PC-3 (cell line): Measurements from ENCODE around the gene ZNF491. TPM values are rescaled to one million over a fixed set of nuclear protein-coding genes. Genes with fewer than 3 reads are reported as not detected.

ENCODE experiments used
- ATAC-seq: fragments of 200-7000 bp; cut with Tn5 transposase; 2 replicates; pipeline ENCODE4 v1.9.1; 2020; ENCODE audit warnings: mild to moderate bottlenecking, moderate library complexity
- BruUV-seq: library from RNA; stranded (reverse); fragments of 400-500 nt; replicated peaks from 2 replicates; lab custom pipeline; 2021; lab: Mats Ljungman, UMichigan
- CTCF ChIA-PET: fragments of 300-600 bp; sonication (Branson Sonifier 250); formaldehyde crosslinking; loops from one replicate; lab custom pipeline; 2022; ENCODE audit warnings: antibody characterized with exemption; lab: Charles Lee
- POLR2A ChIA-PET: fragments of 300-600 bp; sonication (Branson Sonifier 250); formaldehyde crosslinking; loops from one replicate; lab custom pipeline; 2022; ENCODE audit warnings: antibody characterized with exemption; ENCODE audit not compliant: unreplicated experiment; lab: Charles Lee
- DNase-seq: peaks from one replicate; pipeline ENCODE4 v3.0.0-alpha.2; 2015
- H2AFZ ChIP-seq: fragments of 300-600 bp; sonication (generic); 2 replicates; pipeline ENCODE4 v1.6.0; 2016; ENCODE audit warnings: antibody characterized with exemption, low read length
- H3F3A ChIP-seq: fragments of 300-600 bp; sonication (generic); one replicate; pipeline ENCODE4 v1.6.0; 2017; ENCODE audit warnings: antibody characterized with exemption, low read length, control low read depth, mild to moderate bottlenecking; ENCODE audit not compliant: unreplicated experiment
- H3K27ac ChIP-seq: fragments of 300-600 bp; sonication (generic); 2 replicates; pipeline ENCODE4 v1.5.1; 2016; ENCODE audit warnings: mild to moderate bottlenecking, low read length
- H3K27me3 ChIP-seq: fragments of 300-600 bp; sonication (generic); 2 replicates; pipeline ENCODE4 v1.6.1; 2016; ENCODE audit warnings: low read length, mixed read lengths
- H3K36me3 ChIP-seq: fragments of 300-600 bp; sonication (generic); 2 replicates; pipeline ENCODE4 v1.6.1; 2016; ENCODE audit warnings: low read depth, mixed run types, low read length, mixed read lengths
- H3K4me1 ChIP-seq: fragments of 300-600 bp; sonication (generic); 2 replicates; pipeline ENCODE4 v1.5.1; 2016; ENCODE audit warnings: low read length; ENCODE audit not compliant: insufficient read depth
- H3K4me2 ChIP-seq: fragments of 300-600 bp; sonication (generic); 2 replicates; pipeline ENCODE4 v1.6.0; 2016; ENCODE audit warnings: low read length
- H3K4me3 ChIP-seq: fragments of 300-600 bp; sonication (generic); 2 replicates; pipeline ENCODE4 v1.5.1; 2016; ENCODE audit warnings: mild to moderate bottlenecking, low read length, mixed read lengths
- H3K79me2 ChIP-seq: fragments of 300-600 bp; sonication (generic); 2 replicates; pipeline ENCODE4 v1.6.1; 2017; ENCODE audit warnings: low read length, mixed read lengths
- H3K9ac ChIP-seq: fragments of 300-600 bp; sonication (generic); 2 replicates; pipeline ENCODE4 v1.6.0; 2016; ENCODE audit warnings: mild to moderate bottlenecking, low read length
- H3K9me2 ChIP-seq: fragments of 300-600 bp; sonication (generic); replicated peaks from 2 replicates; pipeline ENCODE4 v1.6.1; 2016; ENCODE audit warnings: mixed run types, low read length, mixed read lengths
- H3K9me3 ChIP-seq: fragments of 300-600 bp; sonication (generic); 2 replicates; pipeline ENCODE4 v1.6.1; 2016; ENCODE audit warnings: low read length, mixed read lengths
- H4K20me1 ChIP-seq: fragments of 300-600 bp; sonication (generic); 2 replicates; pipeline ENCODE4 v1.6.1; 2016; ENCODE audit warnings: low read length, mixed read lengths
- CTCF ChIP-seq: fragments of 300-600 bp; sonication (generic); conservative IDR thresholded peaks from 2 replicates; pipeline ENCODE4 v1.5.1; 2017; ENCODE audit warnings: antibody characterized with exemption, low read depth, mild to moderate bottlenecking, low read length
- EZH2 ChIP-seq: fragments of 300-600 bp; sonication (generic); IDR thresholded peaks from one replicate; pipeline ENCODE4 v1.6.1; 2017; ENCODE audit warnings: antibody characterized with exemption, mild to moderate bottlenecking, low read length; ENCODE audit not compliant: unreplicated experiment
- EZH2phosphoT487 ChIP-seq: fragments of 300-600 bp; sonication (generic); IDR thresholded peaks from 2 replicates; pipeline ENCODE4 v1.6.1; 2018; ENCODE audit warnings: mild to moderate bottlenecking, antibody characterized with exemption, low read length, borderline replicate concordance
- intact Hi-C: fragments of 100-400 bp; cut with micrococcal nuclease; formaldehyde crosslinking; loops from 2 replicates; pipeline ENCODE4 v1.9.0; 2023
- total RNA-seq: library from RNA; depleted of rRNA; stranded (reverse); fragments of >200 nt; gene quantifications from 2 replicates; pipeline ENCODE4 v1.2.3, GENCODE V29; 2014; rRNA removed

Gene ZNF491
- total RNA-seq, 1 experiment from 2014 or later = 0.47 TPM

GRCh38 chr19:11853358-11853757 lies 55.0 kb downstream of the ZNF491 start:
- CTCF ChIA-PET = no interaction called here
- Histone ChIP-seq H3F3A (no peaks in the 10 kb centered on the region), H3K4me3 (no peak overlapping the region), H3K4me1 (no peaks in the 10 kb centered on the region), H3K27me3 (no peaks in the 10 kb centered on the region), H3K9ac (no peak overlapping the region), H3K9me2 (no peaks in the 10 kb centered on the region), H3K79me2 (no peaks in the 10 kb centered on the region), H2AFZ (no peak overlapping the region), H3K36me3 (peaks cover 10% of the 10 kb centered on the region; the same call in 1 of the 2 replicates), H3K4me2 (no peak overlapping the region), H3K9me3 (peaks cover 9% of the 10 kb centered on the region; the same call in 1 of the 2 replicates), H4K20me1 (no peaks in the 10 kb centered on the region), H3K27ac (no peak overlapping the region)
- DNase-seq (no peak), ATAC-seq (no peak)
- TF ChIP-seq EZH2phosphoT487 = no peak
- TF ChIP-seq EZH2 = no peak
- TF ChIP-seq CTCF = no peak
- no TSS peak for BruUV-seq
- POLR2A ChIA-PET = no interaction called here
- intact Hi-C loops = no loop called here

- no peak overlapping the region for H2AFZ ChIP-seq
- H3K27ac ChIP-seq = no peak overlapping the region
- H3K9me3 ChIP-seq = peaks cover 21% of the 10 kb centered on the region
- ChIA-PET CTCF (no interaction called here), POLR2A (no interaction called here)
- no peak overlapping the region for H3K4me3 ChIP-seq
- no peaks in the 10 kb centered on the region for H3K79me2 ChIP-seq
- no peaks in the 10 kb centered on the region for H3K27me3 ChIP-seq
- ATAC-seq (no peak), DNase-seq (no peak)
- H3F3A ChIP-seq = no peaks in the 10 kb centered on the region
- no peaks in the 10 kb centered on the region for H4K20me1 ChIP-seq
- H3K9me2 ChIP-seq = no peaks in the 10 kb centered on the region
- H3K9ac ChIP-seq = no peak overlapping the region
- TF ChIP-seq EZH2phosphoT487 (no peak), CTCF (no peak), EZH2 (no peak)
- no TSS peak for BruUV-seq
- no peaks in the 10 kb centered on the region for H3K4me1 ChIP-seq
- intact Hi-C loops = no loop called here
- peaks cover 10% of the 10 kb centered on the region; the same call in 1 of the 2 replicates for H3K36me3 ChIP-seq
- H3K4me2 ChIP-seq = no peak overlapping the region
Observed at GRCh38 chr19:11856596-11857250, 58.4 kb downstream of the ZNF491 start.

Other genes with a start within 250 kb of the ZNF491 start
- 91.9 and 105 TPM in 2 replicates for gene ELOF1, start 239.3 kb upstream of the ZNF491 start, total RNA-seq
- not detected in 2 replicates for gene ACP5, start 220.9 kb upstream of the ZNF491 start, total RNA-seq
- gene ZNF627, start 201.0 kb upstream of the ZNF491 start, total RNA-seq = 8.5 and 14.2 TPM in 2 replicates
- 5.1 and 5.6 TPM in 2 replicates for gene ZNF823, start 59.6 kb upstream of the ZNF491 start, total RNA-seq
- 6.9 and 8.0 TPM in 2 replicates for gene ZNF441, start 31.5 kb upstream of the ZNF491 start, total RNA-seq
- gene ZNF440, start 15.8 kb downstream of the ZNF491 start, total RNA-seq = 11.6 and 11.9 TPM in 2 replicates
- 2.8 and 6.2 TPM in 2 replicates for gene ZNF439, start 50.2 kb downstream of the ZNF491 start, total RNA-seq
- gene ZNF69, start 89.3 kb downstream of the ZNF491 start, total RNA-seq = 2.7 and 4.3 TPM in 2 replicates
- gene ZNF700, start 126.6 kb downstream of the ZNF491 start, total RNA-seq = 6.7 and 9.5 TPM in 2 replicates
- 0.33 TPM in 1 of 2 replicates, not detected in the other for gene ZNF763, start 166.5 kb downstream of the ZNF491 start, total RNA-seq
- 5.4 and 7.8 TPM in 2 replicates for gene ZNF433, start 237.2 kb downstream of the ZNF491 start, total RNA-seq